ENCODE results near the gene ASB13. TPM values are rescaled to one million over a fixed set of nuclear protein-coding genes. Genes with fewer than 3 reads are reported as not detected.

The ASB13 gene
- total RNA-seq, 4 donors from 2014 or later, result 11.6 to 18.6 (median 16.5) TPM

- no peak overlapping the region for H3K4me3 ChIP-seq
- WGBS, result 88% methylated on average over 14 of the region's 14 CpGs
- no peak for DNase-seq (ENCODE audit: low spot score in 2 of 2)
- TF ChIP-seq POLR2AphosphoS5 (IDR thresholded peaks at IDR 0.05), result no peak
- TF ChIP-seq CTCF (IDR thresholded peaks at IDR 0.05), result no peak
- TF ChIP-seq POLR2A (IDR thresholded peaks at IDR 0.05), result no peak
- no peak for TF ChIP-seq EP300 (IDR thresholded peaks at IDR 0.05)
- no peaks in the 10 kb centered on the region for H3K36me3 ChIP-seq
- H3K27ac ChIP-seq, result no peak overlapping the region
- peaks cover 7% of the 10 kb centered on the region for H3K4me1 ChIP-seq
- no peaks in the 10 kb centered on the region for H3K27me3 ChIP-seq
- no peaks in the 10 kb centered on the region for H3K9me3 ChIP-seq
Measured at GRCh38 chr10:5603091-5603847, 63.1 kb downstream of the ASB13 start.

GRCh38 chr10:5601826-5602495, 64.4 kb downstream of the ASB13 start:
- WGBS, result 69% methylated on average over 5 of the region's 11 CpGs
- TF ChIP-seq POLR2AphosphoS5 (IDR thresholded peaks at IDR 0.05) (no peak), CTCF (IDR thresholded peaks at IDR 0.05) (no peak), EP300 (IDR thresholded peaks at IDR 0.05) (no peak), POLR2A (IDR thresholded peaks at IDR 0.05) (no peak)
- Histone ChIP-seq H3K4me1 (peaks cover 7% of the 10 kb centered on the region), H3K27me3 (no peaks in the 10 kb centered on the region), H3K9me3 (no peaks in the 10 kb centered on the region), H3K27ac (no peak overlapping the region), H3K36me3 (no peaks in the 10 kb centered on the region), H3K4me3 (no peak overlapping the region)
- no peak for DNase-seq (ENCODE audit: low spot score in 2 of 2)

- H3K9me3 ChIP-seq, result no peaks in the 10 kb centered on the region
- DNase-seq (ENCODE audit: low spot score in 2 of 2), result no peak
- H3K36me3 ChIP-seq, result no peaks in the 10 kb centered on the region
- no peak for TF ChIP-seq EP300 (IDR thresholded peaks at IDR 0.05)
- TF ChIP-seq POLR2AphosphoS5 (IDR thresholded peaks at IDR 0.05), result no peak
- TF ChIP-seq POLR2A (IDR thresholded peaks at IDR 0.05), result no peak
- no peak for TF ChIP-seq CTCF (IDR thresholded peaks at IDR 0.05)
- H3K27ac ChIP-seq, result no peak overlapping the region
- peaks cover 12% of the 10 kb centered on the region for H3K4me1 ChIP-seq
- 90% methylated on average over 5 of the region's 5 CpGs for WGBS
- no peak overlapping the region for H3K4me3 ChIP-seq
- H3K27me3 ChIP-seq, result no peaks in the 10 kb centered on the region
Measured at GRCh38 chr10:5600908-5601307, 65.5 kb downstream of the ASB13 start.

- TF ChIP-seq POLR2AphosphoS5 (IDR thresholded peaks at IDR 0.05) (no peak), EP300 (IDR thresholded peaks at IDR 0.05) (no peak), POLR2A (IDR thresholded peaks at IDR 0.05) (no peak), CTCF (IDR thresholded peaks at IDR 0.05) (no peak)
- peaks cover 20% of the 10 kb centered on the region for H3K4me1 ChIP-seq
- H3K27ac ChIP-seq, result no peak overlapping the region
- DNase-seq (ENCODE audit: low spot score in 2 of 2), result no peak
- H3K4me3 ChIP-seq, result no peak overlapping the region
- H3K9me3 ChIP-seq, result no peaks in the 10 kb centered on the region
- 79% methylated on average over 17 of the region's 23 CpGs for WGBS
- no peaks in the 10 kb centered on the region for H3K27me3 ChIP-seq
- no peaks in the 10 kb centered on the region for H3K36me3 ChIP-seq
Measured at GRCh38 chr10:5599613-5600520, 66.5 kb downstream of the ASB13 start.
